ENCODE measurements around the gene ISM1. TPM values are rescaled to one million over a fixed set of nuclear protein-coding genes. Genes with fewer than 3 reads are reported as not detected.

ISM1 gene
- polyA plus RNA-seq: under 1 TPM in 1 of 3 donors, not detected in 2; 0.09 TPM

DNA sequence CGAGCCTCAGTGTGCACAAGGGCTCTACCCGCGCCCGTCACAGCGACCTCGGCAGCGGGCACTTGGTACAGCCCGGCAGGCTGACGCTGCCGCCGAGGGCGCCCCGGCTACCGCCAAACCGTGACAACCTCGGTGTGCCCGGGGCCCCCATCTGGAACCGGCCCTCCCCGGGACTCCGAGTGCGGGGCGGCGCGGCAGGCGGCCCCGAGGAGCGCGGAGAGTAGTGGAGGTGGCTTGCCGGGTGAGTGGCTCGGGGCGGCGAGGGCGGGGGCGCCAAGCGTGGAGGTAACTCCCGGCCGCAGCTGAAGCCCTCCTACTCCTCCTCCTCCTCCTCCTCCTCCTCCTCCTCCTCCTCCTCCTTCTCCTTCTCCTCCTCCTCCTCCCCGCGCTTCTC lies at the start of gene ISM1:
TSS of gene ISM1 (plus strand) at position 371 of the 394 bp plus-strand sequence. CDS start 503 bp downstream, outside the sequence.
- Mint-ChIP-seq H3K4me1 (peaks cover 17 to 23% of the 10 kb centered on the region in 2 donors), H3K9me3 (peaks cover 0 to 4% (median 0%) of the 10 kb centered on the region in 6 donors), H3K36me3 (no peaks in the 10 kb centered on the region), H3K27me3 (ENCODE audit: low read depth in 3 of 3) (peaks cover 19 to 31% (median 20%) of the 10 kb centered on the region in 3 donors), H3K27ac (no peak within 1 kb of the TSS), H3K4me3 (peak within 1 kb of the TSS; percentile 73 to 83 (median 81))
- peak; percentile 3 to 15 (median 5) for DNase-seq

DNA sequence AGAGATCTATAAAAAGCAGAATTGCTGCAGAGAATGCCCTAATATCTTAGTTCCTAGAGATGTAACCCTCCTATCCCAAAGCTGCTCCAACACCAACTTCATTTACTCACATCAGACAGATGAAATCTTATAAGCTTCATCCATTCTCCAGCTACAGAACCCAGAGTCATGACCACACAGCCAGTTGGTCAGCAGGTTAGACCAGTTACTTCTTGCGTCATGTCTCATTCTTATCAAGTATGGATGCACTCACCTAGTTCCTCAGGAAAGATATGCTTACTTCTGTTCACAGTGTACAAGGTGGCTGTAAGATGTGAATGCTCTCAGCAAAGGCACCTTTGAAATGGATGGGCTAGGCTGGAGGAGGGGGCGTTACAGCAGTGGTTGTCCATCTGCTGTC lies 47.9 kb upstream of the ISM1 start:
- Mint-ChIP-seq H3K36me3 (no peaks in the 10 kb centered on the region), H3K27me3 (ENCODE audit: low read depth in 3 of 3) (peaks cover 0 to 7% (median 4%) of the 10 kb centered on the region in 3 donors), H3K4me1 (no peaks in the 10 kb centered on the region), H3K27ac (no peak overlapping the region), H3K4me3 (no peak overlapping the region), H3K9me3 (peaks cover 0 to 20% (median 4%) of the 10 kb centered on the region in 6 donors)
- DNase-seq: no peak

DNA sequence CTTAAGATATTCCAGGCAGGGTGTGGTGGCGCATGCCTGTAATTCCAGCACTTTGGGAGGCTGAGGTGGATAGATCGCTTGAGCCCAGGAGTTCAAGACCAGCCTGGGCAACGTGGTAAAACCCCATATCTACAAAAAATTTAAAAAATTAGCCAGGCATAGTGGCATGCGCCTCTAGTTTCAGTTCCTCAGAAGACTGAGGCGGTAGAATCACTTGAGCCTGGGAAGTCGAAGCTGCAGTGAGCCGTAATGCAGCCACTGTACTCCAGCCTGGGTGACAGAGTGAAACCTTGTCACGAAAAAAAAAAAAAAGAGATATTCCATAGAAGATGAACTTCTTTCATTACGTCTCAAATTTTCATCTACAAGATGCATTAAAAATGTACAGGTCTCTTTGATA lies 46.7 kb upstream of the ISM1 start:
- H3K4me3 Mint-ChIP-seq: no peak overlapping the region
- H3K4me1 Mint-ChIP-seq: no peaks in the 10 kb centered on the region
- H3K27ac Mint-ChIP-seq: no peak overlapping the region
- no peak for DNase-seq
- no peaks in the 10 kb centered on the region for H3K36me3 Mint-ChIP-seq
- H3K9me3 Mint-ChIP-seq: peaks cover 0 to 20% (median 4%) of the 10 kb centered on the region in 6 donors
- peaks cover 0 to 7% (median 4%) of the 10 kb centered on the region in 3 donors for H3K27me3 Mint-ChIP-seq (ENCODE audit: low read depth in 3 of 3)

DNA sequence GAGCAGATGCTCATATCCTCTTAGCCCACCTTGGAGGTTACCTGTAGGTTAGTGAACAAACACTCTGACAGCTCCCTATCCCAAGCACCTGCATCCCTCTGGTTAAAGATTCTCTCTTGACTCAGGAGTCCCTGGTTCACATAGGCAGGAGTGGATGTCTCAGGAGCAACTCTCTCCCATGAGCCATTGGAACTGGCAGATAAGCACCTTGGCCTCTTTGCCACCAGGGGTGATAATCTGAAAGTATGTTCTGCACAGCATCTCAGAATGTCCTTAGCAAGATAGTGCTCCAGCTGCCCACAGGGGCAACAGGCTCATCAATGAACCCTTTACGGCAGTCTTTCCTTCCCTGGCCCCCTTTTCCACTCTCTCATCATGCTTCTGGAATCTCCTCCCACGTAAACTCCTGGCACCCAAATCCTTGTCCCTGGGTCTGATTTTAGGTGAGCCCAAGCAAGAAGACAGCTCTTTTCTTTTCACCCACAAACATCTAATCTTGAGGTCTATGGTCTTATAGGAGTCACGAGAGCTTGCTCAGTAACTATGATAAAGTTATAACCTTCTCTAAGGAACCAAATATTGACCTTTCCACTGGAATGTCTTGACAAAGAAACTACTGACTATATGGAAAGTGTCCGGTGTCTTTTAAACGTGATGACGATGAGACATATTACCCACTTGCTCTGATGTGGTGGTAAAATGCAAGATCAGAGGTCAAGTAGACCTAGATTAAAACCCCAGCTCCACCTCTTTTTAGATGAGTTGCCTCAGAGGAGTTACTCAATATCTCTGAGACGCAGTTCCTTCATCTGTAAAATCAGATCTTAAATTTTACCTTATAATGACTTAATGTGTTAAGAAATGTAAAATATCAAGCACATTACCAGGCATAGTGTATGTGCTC lies 39.8 kb upstream of the ISM1 start:
- Mint-ChIP-seq H3K36me3 (peaks cover 0 to 3% (median 2%) of the 10 kb centered on the region in 3 donors), H3K27me3 (ENCODE audit: low read depth in 3 of 3) (peaks cover 0 to 11% (median 3%) of the 10 kb centered on the region in 3 donors), H3K27ac (no peak overlapping the region), H3K4me1 (no peaks in the 10 kb centered on the region), H3K4me3 (no peak overlapping the region), H3K9me3 (peaks cover under 1 to 26% (median 4%) of the 10 kb centered on the region in 6 donors)
- no peak for DNase-seq

DNA sequence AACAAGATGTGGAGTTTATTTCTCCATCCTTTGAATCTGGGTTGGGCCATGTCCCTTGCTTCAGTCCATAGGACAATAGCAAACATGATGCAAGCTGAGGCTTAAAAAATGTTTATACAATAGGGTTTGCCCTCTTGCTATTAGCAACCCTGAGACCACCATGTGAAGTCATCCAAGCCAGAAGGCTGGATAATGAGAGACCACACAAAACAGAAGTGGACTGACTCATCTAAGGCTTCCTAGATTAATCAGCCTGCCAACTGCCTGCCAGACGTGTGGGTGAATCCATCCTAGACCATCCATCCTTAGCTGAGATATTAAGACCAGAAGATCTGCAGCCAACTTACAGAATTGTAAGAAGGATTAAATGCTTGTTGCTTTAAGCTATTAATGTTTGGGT lies 38.1 kb upstream of the ISM1 start:
- Mint-ChIP-seq H3K27ac (no peak overlapping the region), H3K36me3 (peaks cover 0 to 11% (median 3%) of the 10 kb centered on the region in 3 donors), H3K4me1 (no peaks in the 10 kb centered on the region), H3K9me3 (peaks cover 3 to 29% (median 10%) of the 10 kb centered on the region in 6 donors), H3K4me3 (no peak overlapping the region), H3K27me3 (ENCODE audit: low read depth in 3 of 3) (peaks cover 0 to 11% (median 4%) of the 10 kb centered on the region in 3 donors)
- no peak for DNase-seq

DNA sequence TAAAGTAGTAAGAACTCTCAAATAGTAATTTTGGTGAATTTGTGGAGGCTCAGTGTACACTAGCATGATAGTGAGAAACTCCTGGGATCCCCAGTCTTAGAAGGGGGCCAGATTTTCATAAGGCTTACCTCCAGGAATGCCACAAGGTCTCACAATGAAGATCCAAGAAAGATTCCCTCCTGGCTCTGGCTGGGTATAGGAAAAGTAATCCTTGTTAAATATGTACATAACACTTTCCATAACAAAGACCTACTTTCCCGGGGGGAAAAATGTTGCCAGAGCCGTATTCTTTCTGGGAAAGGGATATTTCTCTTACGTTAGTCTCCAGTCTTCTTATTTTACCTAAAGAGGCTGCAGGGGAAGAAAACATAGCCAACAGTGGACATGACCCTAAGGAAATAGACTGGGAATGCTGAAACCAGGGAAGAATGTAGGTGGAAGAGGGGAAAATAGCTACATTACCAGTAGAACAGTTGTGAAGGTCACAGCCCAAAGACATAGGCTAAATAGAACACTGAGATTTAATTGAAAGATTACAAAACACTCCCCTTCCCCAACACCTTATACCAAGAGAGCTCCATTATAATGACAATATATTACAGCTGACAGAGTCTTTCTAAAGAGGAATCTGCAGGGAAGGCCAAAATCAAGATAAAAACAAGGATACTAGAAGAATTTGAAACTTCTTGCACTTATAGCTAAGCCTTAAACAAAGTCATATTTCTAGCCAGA lies 34.9 kb upstream of the ISM1 start:
- no peak overlapping the region for H3K27ac Mint-ChIP-seq
- DNase-seq: no peak
- peaks cover 0 to 4% (median 1%) of the 10 kb centered on the region in 3 donors for H3K27me3 Mint-ChIP-seq (ENCODE audit: low read depth in 3 of 3)
- peaks cover 6 to 31% (median 10%) of the 10 kb centered on the region in 6 donors for H3K9me3 Mint-ChIP-seq
- H3K4me1 Mint-ChIP-seq: no peaks in the 10 kb centered on the region
- peaks cover 0 to 11% (median 3%) of the 10 kb centered on the region in 3 donors for H3K36me3 Mint-ChIP-seq
- H3K4me3 Mint-ChIP-seq: no peak overlapping the region

DNA sequence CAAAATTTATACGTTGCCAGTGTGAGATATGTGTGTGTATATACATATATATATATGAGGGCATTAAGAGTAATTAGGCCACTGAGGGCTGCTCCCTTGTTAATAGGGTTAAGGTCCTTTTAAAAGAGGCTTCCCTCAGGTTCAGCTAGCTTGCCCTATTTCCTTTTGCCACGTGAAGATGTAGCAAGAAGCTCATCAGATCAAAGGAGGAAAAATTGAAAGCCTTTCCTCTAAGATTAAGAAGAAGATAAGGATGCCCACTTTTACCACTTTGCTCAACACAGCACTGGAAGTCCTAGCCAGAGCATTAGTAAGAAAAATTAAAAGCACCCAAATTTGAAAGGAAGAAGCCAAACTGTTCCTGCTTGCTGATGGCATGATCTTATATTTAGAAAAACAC lies 33.2 kb upstream of the ISM1 start:
- no peak for DNase-seq
- H3K27ac Mint-ChIP-seq: no peak overlapping the region
- H3K4me1 Mint-ChIP-seq: no peaks in the 10 kb centered on the region
- peaks cover 0 to 4% (median 1%) of the 10 kb centered on the region in 3 donors for H3K27me3 Mint-ChIP-seq (ENCODE audit: low read depth in 3 of 3)
- peaks cover 6 to 28% (median 10%) of the 10 kb centered on the region in 6 donors for H3K9me3 Mint-ChIP-seq
- no peak overlapping the region for H3K4me3 Mint-ChIP-seq
- H3K36me3 Mint-ChIP-seq: peaks cover 0 to 11% (median 3%) of the 10 kb centered on the region in 3 donors

DNA sequence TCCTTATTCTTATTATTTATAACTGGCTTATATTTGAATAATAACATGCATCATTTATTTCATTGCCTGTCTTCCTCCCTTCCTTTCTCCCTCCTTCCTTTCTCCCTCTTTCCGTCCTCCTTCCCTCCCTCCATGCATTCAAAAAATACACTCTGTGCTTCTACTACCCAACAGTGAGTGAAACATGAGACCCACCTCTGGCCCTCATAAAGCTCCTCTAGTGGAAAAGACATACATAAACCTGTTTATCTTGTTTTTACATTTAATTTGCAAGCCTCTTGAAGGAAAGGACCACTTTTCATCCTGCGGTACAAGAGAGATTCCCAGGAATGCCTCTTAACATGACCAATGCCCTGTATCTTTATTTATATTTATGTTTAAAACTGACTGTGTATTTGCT lies 21.8 kb upstream of the ISM1 start:
- peaks cover 0 to 2% of the 10 kb centered on the region in 2 donors for H3K4me1 Mint-ChIP-seq
- H3K4me3 Mint-ChIP-seq: no peak overlapping the region
- peaks cover 0 to 2% (median under 1%) of the 10 kb centered on the region in 3 donors for H3K27me3 Mint-ChIP-seq (ENCODE audit: low read depth in 3 of 3)
- DNase-seq: no peak
- no peak overlapping the region for H3K27ac Mint-ChIP-seq
- peaks cover 0 to 4% (median 0%) of the 10 kb centered on the region in 3 donors for H3K36me3 Mint-ChIP-seq
- peaks cover 0 to 3% (median 0%) of the 10 kb centered on the region in 6 donors for H3K9me3 Mint-ChIP-seq

DNA sequence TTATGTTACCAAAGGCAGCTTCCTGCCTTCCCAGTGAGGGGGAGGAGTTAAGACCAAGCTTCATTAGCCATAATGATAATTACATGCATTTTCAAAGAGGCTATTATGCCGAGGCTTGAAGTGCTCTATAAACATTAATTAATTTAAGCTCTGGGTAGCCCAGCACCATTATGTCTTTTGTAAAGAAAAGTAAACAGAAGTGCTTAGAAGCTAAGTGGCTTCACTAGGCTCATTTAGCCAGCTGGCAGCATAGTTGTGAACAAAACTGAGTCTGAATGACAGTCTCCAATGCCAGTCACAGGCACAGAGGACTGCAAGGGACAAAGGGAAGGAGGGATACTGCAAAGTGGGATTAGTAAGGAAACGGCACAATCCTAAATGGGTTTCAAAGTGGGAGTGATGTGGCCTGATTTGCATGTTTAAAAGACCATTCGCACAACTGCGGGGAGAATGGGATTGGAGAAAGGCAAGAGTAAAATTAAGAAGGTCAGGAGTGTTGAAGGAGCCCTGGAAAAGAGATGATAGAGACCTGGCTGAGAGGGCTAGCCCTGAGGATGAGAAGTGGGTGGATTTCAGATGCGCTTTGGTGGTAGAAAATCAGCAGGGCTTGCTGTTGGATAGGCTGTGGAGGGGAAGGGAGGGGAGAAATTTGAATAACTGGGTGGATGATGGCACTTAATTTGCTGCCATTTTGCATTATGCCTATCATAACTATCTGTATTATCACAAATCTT lies 20.1 kb upstream of the ISM1 start:
- no peak for DNase-seq
- Mint-ChIP-seq H3K4me3 (no peak overlapping the region), H3K27ac (no peak overlapping the region), H3K27me3 (ENCODE audit: low read depth in 3 of 3) (peaks cover 0 to 2% (median 2%) of the 10 kb centered on the region in 3 donors), H3K36me3 (peaks cover 0 to 4% (median 0%) of the 10 kb centered on the region in 3 donors), H3K4me1 (peaks cover 0 to 2% of the 10 kb centered on the region in 2 donors), H3K9me3 (peaks cover 0 to 3% (median 0%) of the 10 kb centered on the region in 6 donors)

DNA sequence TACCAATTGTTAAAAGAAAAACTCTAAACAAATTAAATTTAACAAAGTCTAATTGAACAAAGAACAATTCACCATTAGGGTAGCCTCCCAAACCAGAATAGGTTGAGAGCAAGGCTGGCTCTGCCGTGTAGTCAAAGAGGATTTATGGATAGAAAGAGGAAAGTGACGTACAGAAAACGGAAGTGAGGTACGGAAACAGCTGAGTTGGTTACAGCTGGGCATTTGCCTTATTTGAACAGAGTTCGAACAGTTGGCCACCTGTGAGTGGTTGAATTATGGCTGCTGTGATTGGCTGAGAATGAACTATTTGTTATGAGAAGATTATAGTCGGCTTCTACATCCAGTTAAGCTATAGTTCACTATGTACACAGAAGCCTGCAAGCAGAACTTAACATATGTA lies 18.5 kb upstream of the ISM1 start:
- peaks cover 0 to 4% (median 0%) of the 10 kb centered on the region in 3 donors for H3K36me3 Mint-ChIP-seq
- no peak overlapping the region for H3K27ac Mint-ChIP-seq
- no peak overlapping the region for H3K4me3 Mint-ChIP-seq
- no peak for DNase-seq
- H3K4me1 Mint-ChIP-seq: peaks cover 0 to 2% of the 10 kb centered on the region in 2 donors
- H3K9me3 Mint-ChIP-seq: peaks cover 0 to 3% (median 0%) of the 10 kb centered on the region in 6 donors
- H3K27me3 Mint-ChIP-seq (ENCODE audit: low read depth in 3 of 3): peaks cover 0 to 2% (median 2%) of the 10 kb centered on the region in 3 donors

DNA sequence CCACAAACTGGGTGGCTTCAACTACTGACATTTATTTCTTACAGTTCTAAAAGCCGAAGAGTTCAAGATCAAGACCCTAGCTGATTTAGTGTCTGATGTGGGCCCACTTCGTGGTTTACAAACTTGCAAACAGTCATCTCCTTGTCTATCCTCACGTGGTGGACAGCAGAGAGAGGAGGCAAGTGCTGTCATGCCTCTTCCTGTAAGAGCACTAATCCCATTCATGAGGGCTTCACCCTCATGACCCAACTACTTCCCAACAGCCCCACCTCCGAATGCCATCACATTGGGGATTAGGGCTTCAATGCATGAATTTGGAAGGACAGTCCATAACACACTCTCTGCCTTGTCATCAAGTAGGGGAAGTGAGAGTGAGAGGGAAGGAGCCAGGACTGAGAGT lies 15.6 kb upstream of the ISM1 start:
- peaks cover 0 to 3% (median 0%) of the 10 kb centered on the region in 6 donors for H3K9me3 Mint-ChIP-seq
- H3K27ac Mint-ChIP-seq: no peak overlapping the region
- peaks cover 0 to 2% of the 10 kb centered on the region in 2 donors for H3K4me1 Mint-ChIP-seq

DNA sequence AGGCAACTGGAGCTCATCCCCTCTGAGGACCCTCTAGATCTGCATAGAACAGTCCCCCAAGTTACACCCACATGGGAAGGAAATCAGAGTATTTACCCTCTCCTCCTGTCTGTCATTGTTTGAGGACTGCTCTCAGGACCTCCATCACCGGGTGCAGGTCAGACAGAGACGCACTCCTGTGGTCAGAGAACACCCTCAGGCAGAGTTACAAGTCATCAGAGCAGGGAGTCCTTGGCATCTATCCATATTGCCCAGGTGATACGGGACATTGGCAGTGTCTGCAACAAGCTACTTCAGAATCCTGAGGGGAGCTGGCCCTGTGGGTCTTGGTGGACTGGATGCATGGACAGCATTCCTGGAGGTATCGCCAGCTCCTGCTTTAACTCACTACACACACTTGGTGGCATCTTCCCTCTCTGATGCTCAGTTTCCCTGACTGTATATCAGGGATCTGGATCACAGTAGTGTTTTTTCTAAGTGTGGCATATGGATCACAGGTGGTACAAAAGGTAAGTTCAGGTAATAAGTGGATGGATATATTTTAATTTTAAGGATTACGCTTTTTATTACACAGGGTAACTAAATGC lies 15.1 kb upstream of the ISM1 start:
- H3K4me3 Mint-ChIP-seq: no peak overlapping the region
- H3K4me1 Mint-ChIP-seq: peaks cover 0 to 2% of the 10 kb centered on the region in 2 donors
- no peak overlapping the region for H3K27ac Mint-ChIP-seq
- peaks cover 0 to 2% (median 2%) of the 10 kb centered on the region in 3 donors for H3K27me3 Mint-ChIP-seq (ENCODE audit: low read depth in 3 of 3)
- DNase-seq: no peak
- peaks cover 0 to 3% (median 0%) of the 10 kb centered on the region in 3 donors for H3K36me3 Mint-ChIP-seq
- H3K9me3 Mint-ChIP-seq: peaks cover 0 to 3% (median 0%) of the 10 kb centered on the region in 6 donors

More for the DNA sequence above, 15.6 kb upstream of the ISM1 start:
- no peak for DNase-seq
- peaks cover 0 to 2% (median 2%) of the 10 kb centered on the region in 3 donors for H3K27me3 Mint-ChIP-seq (ENCODE audit: low read depth in 3 of 3)
- H3K4me3 Mint-ChIP-seq: no peak overlapping the region
- peaks cover 0 to 4% (median 0%) of the 10 kb centered on the region in 3 donors for H3K36me3 Mint-ChIP-seq

DNA sequence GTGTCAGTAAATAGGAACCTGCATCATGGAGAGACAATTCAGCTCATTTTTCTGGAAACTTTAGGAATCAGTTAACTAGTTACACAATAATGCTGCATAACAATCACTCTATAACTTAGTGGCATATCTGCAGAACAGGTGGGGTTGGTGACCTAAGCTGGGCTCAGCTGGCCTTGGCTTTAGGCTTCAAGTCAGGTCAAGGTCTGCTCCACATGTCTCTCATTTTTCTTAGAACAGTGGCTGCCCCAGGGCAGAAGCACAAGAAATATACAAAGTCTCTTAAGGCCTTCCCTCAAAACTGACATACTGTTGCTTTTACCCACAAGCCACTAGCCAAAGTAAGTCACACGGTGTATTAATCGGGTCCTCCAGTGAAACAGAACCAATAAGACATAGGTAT lies 14.1 kb upstream of the ISM1 start:
- Mint-ChIP-seq H3K4me1 (peaks cover 0 to 2% of the 10 kb centered on the region in 2 donors), H3K4me3 (no peak overlapping the region), H3K9me3 (peaks cover 0 to 3% (median 0%) of the 10 kb centered on the region in 6 donors), H3K27ac (peak overlapping the region in 1 of 6 donors; percentile 47), H3K27me3 (ENCODE audit: low read depth in 3 of 3) (peaks cover 0 to 2% (median 2%) of the 10 kb centered on the region in 3 donors), H3K36me3 (no peaks in the 10 kb centered on the region)
- DNase-seq: no peak

All from immature natural killer cell (primary cell).